HG03045 (cell line): ENCODE measurements around the gene MT4.

Source experiments
- ATAC-seq: cut with Tn5 transposase; IDR thresholded peaks from one replicate; pipeline ENCODE4 v1.9.1; 2021; ENCODE audit warnings: mild to moderate bottlenecking, moderate library complexity; ENCODE audit not compliant: unreplicated experiment

MT4 gene

GRCh38 chr16:56564793-56565477 is at the start of gene MT4:
MT4 (plus strand) TSS chr16:56565073; CDS start chr16:56565129, 56 bp downstream.
- no peak for ATAC-seq

- no peak for ATAC-seq
These were observed 49.2 kb upstream of the MT4 start for GRCh38 chr16:56515665-56516064.

GRCh38 chr16:56517206-56517605 is 47.7 kb upstream of the MT4 start:
- ATAC-seq: no peak

- ATAC-seq: no peak
These were observed 46.4 kb upstream of the MT4 start for GRCh38 chr16:56518425-56518824.

- peak; percentile 82 for ATAC-seq
These were observed 45.2 kb upstream of the MT4 start, which contains the start of gene BBS2 for GRCh38 chr16:56519459-56520250. BBS2 (minus strand) TSS chr16:56520024; CDS start chr16:56519862, 162 bp downstream.

GRCh38 chr16:56520251-56520577 is 44.7 kb upstream of the MT4 start:
- ATAC-seq: no peak

- no peak for ATAC-seq
These were observed 39.6 kb upstream of the MT4 start for GRCh38 chr16:56525236-56525635.

GRCh38 chr16:56530872-56531271 is 34.0 kb upstream of the MT4 start:
- ATAC-seq: no peak

- no peak for ATAC-seq
These were observed 32.2 kb upstream of the MT4 start for GRCh38 chr16:56532714-56533113.

GRCh38 chr16:56534847-56535383 is 30.0 kb upstream of the MT4 start:
- no peak for ATAC-seq

GRCh38 chr16:56538331-56538730 is 26.5 kb upstream of the MT4 start:
- no peak for ATAC-seq

- no peak for ATAC-seq
These were observed 25.2 kb upstream of the MT4 start for GRCh38 chr16:56539656-56540055.

- no peak for ATAC-seq
These were observed 22.8 kb upstream of the MT4 start for GRCh38 chr16:56542039-56542438.

GRCh38 chr16:56547120-56547948 is 17.5 kb upstream of the MT4 start:
- ATAC-seq: no peak

- no peak for ATAC-seq
These were observed 16.8 kb upstream of the MT4 start for GRCh38 chr16:56547949-56548567.

GRCh38 chr16:56549161-56549560 is 15.7 kb upstream of the MT4 start:
- no peak for ATAC-seq

GRCh38 chr16:56549744-56550385 is 15.0 kb upstream of the MT4 start:
- ATAC-seq: no peak

GRCh38 chr16:56551796-56552738 is 12.8 kb upstream of the MT4 start:
- ATAC-seq: no peak

GRCh38 chr16:56554441-56554840 is 10.4 kb upstream of the MT4 start:
- no peak for ATAC-seq
